ENCODE measurements around the gene MYO15B.

- TF ChIP-seq CTCF (IDR thresholded peaks at IDR 0.05 in 8 of 11, conservative IDR thresholded peaks at IDR 0.05 in 3 of 11) (no peak), POLR2A (IDR thresholded peaks at IDR 0.05) (no peak)
Measured at GRCh38 chr17:75607086-75607485, 19.5 kb downstream of the MYO15B start.

Measured in spleen (tissue), 7 donors.